ENCODE data around the gene SIAE.

GRCh38 chr11:124623861-124624525, 49.5 kb downstream of the SIAE start:
- TF ChIP-seq POLR2A (IDR thresholded peaks at IDR 0.05) (no peak), EP300 (IDR thresholded peaks at IDR 0.05) (no peak)
- TF ChIP-seq, protein P1, sequence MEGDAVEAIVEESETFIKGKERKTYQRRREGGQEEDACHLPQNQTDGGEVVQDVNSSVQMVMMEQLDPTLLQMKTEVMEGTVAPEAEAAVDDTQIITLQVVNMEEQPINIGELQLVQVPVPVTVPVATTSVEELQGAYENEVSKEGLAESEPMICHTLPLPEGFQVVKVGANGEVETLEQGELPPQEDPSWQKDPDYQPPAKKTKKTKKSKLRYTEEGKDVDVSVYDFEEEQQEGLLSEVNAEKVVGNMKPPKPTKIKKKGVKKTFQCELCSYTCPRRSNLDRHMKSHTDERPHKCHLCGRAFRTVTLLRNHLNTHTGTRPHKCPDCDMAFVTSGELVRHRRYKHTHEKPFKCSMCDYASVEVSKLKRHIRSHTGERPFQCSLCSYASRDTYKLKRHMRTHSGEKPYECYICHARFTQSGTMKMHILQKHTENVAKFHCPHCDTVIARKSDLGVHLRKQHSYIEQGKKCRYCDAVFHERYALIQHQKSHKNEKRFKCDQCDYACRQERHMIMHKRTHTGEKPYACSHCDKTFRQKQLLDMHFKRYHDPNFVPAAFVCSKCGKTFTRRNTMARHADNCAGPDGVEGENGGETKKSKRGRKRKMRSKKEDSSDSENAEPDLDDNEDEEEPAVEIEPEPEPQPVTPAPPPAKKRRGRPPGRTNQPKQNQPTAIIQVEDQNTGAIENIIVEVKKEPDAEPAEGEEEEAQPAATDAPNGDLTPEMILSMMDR (IDR thresholded peaks at IDR 0.05): no peak
